T-helper 1 cell (primary cell): ENCODE measurements around the gene PRCD.

Source experiments
- DNase-seq, 5 donors: peaks; one replicate each; pipeline ENCODE4 v3.0.0-alpha.2; 2012 to 2020
- total RNA-seq, 4 donors: gene quantifications; one replicate each; lab custom pipeline; 2026; lab: John Stamatoyannopoulos, UW

The PRCD gene
- 0 reads per million in 4 donors for total RNA-seq

GRCh38 chr17:76539631-76540271 lies at the start of gene PRCD:
TSS of gene PRCD (plus strand) at chr17:76540044. CDS start at chr17:76540142, 98 bp downstream.
- DNase-seq: no peak

- no peak for DNase-seq
These were observed 49.6 kb upstream of the PRCD start for GRCh38 chr17:76490112-76490710.

- DNase-seq: no peak
These were observed 48.3 kb upstream of the PRCD start for GRCh38 chr17:76491271-76492122.

- DNase-seq: no peak
These were observed 47.5 kb upstream of the PRCD start for GRCh38 chr17:76492123-76492988.

GRCh38 chr17:76492989-76493501 lies 46.8 kb upstream of the PRCD start:
- DNase-seq: peak in 1 of 5 donors; percentile 65

GRCh38 chr17:76493505-76494167 lies 46.2 kb upstream of the PRCD start:
- DNase-seq: no peak

- DNase-seq: no peak
These were observed 44.0 kb upstream of the PRCD start for GRCh38 chr17:76495663-76496400.

GRCh38 chr17:76496464-76496863 lies 43.4 kb upstream of the PRCD start:
- DNase-seq: no peak

- no peak for DNase-seq
These were observed 42.2 kb upstream of the PRCD start for GRCh38 chr17:76497699-76497978.

GRCh38 chr17:76497979-76498875 lies 41.6 kb upstream of the PRCD start:
- DNase-seq: no peak

- no peak for DNase-seq
These were observed 41.0 kb upstream of the PRCD start for GRCh38 chr17:76498876-76499251.

- DNase-seq: no peak
These were observed 40.6 kb upstream of the PRCD start for GRCh38 chr17:76499267-76499667.

- DNase-seq: no peak
These were observed 39.6 kb upstream of the PRCD start for GRCh38 chr17:76500074-76500746.

- DNase-seq: no peak
These were observed 39.2 kb upstream of the PRCD start for GRCh38 chr17:76500747-76501017.

- DNase-seq: peak; percentile 90 to 95 (median 92)
These were observed 38.6 kb upstream of the PRCD start, which contains the start of gene RHBDF2 for GRCh38 chr17:76501018-76501826. TSS of gene RHBDF2 (minus strand) at chr17:76501423. CDS start at chr17:76481524, 19,899 bp downstream.

GRCh38 chr17:76501827-76502307 lies 38.0 kb upstream of the PRCD start:
- no peak for DNase-seq

- no peak for DNase-seq
These were observed 37.3 kb upstream of the PRCD start for GRCh38 chr17:76502341-76503211.

- no peak for DNase-seq
These were observed 35.7 kb upstream of the PRCD start for GRCh38 chr17:76504117-76504516.
